SU-DHL-6 (cell line): ENCODE results near the gene ELAVL2.

Experiments
- CTCF ChIP-seq: fragments of 200-600 bp; sonication (generic); IDR thresholded peaks from one replicate; pipeline ENCODE4 v1.5.1; 2017; ENCODE audit warnings: antibody characterized with exemption, mild to moderate bottlenecking, low read length, moderate library complexity; ENCODE audit not compliant: insufficient read depth, poor library complexity, severe bottlenecking
- EZH2phosphoT487 ChIP-seq: fragments of 200-600 bp; sonication (generic), shearing (Covaris generic); conservative IDR thresholded peaks from 2 replicates; pipeline ENCODE4 v1.6.1; 2018; ENCODE audit warnings: mild to moderate bottlenecking, antibody characterized with exemption, low read length, moderate library complexity, mixed read lengths

- TF ChIP-seq CTCF (no peak), EZH2phosphoT487 (no peak)
Measured at GRCh38 chr9:23799521-23799920, 26.5 kb downstream of the ELAVL2 start.
